ENCODE results near the gene MYBPHL.

The MYBPHL gene

DNA sequence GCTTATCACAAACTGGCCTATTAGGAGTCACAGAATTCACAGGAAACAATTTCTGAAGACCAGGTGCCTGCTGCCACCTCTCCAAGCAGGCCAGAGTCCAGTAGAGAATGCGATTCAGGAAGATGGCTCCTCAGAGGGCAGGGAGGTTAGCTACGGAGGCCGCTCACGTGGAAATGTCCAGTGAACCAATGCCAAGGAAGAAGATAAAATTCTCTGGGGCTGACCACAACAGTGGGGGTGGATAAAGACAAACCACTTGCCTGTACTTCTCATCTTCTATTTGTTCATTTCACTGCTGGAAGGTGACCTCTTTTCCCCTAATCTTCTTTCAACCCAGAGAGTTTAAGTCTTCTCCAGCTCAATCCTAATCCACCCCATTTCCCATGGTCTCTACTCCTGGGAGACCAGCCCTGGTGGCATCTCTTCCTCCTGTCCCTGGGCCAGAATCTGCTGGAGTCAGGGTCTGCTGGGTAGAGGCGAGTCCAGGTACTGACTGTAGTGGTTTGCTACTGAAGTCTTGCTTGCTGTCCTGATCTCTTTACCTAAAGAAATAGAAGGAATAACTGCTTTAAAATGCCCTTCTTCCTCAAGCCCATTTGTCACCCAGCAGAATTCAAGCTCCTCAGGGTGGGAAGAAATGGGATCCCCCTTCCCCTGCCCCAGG, 27.1 kb downstream of the MYBPHL start:
- no peak for DNase-seq

DNA sequence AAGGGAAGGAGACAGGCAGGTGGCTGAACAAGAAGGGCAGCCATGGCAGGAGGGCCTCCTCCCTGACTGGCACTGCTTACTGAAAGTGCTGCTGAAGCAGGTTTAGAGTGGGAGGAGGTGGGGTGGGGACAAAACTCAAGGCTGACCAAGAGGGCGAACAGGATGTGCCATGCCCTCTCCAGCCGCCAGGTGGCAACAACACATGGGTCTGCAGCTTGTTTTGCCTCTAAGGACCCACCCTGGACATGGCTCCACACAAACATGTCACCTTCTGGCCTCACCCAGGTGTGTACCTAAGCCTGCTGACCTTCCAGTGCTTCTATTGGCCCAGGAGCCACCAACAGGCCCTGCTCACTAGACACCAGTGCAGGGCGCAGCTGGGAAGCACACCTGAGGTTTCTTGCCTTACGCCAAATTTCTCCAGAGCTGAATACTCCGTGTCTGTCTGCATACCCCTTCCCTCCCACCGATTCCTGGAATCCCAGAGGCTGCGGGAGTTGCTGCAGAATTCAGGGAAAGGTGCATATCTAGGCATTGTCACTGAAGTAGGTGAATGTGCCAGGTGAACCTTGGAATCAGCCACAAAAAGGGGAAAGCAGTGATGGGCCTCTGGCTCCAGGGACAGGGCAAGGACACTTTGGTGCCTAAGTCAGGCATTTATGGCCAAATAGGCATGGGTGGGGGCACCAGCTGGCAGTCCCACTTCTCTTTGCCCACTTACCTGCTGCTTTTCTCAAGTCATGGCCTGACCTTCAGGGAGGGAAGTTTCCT, 29.2 kb downstream of the MYBPHL start:
- peak; percentile 63 for DNase-seq

DNA sequence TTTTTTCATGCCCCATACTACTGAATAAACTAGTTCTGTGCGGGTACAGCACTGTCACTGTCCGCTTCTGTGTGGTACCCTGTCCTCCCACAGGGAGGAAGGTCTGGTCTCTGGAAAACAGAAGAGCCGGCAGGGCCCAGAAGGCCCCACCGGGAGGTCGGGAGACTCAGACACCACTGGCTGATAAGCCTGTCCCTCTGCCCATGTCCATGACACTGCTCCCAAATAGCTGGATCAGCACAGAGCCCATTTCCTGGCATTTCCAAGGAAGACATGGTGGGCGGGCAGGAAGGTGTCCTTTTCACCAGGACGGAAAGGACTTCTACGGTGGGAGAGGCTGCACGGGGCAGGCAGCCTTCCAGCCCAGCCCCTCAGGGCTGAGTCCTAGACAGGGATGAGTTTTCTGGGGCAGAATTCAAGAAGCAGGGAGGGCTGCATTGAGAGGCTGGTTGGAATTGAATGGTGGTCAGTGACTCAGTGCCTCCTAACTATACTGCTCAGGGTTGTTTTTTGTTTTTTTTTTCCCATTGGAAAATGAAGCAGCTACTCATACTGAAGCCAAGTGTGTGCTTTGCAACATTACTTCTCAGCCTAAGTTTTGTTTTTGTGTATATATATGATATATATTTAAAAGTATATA, 31.0 kb downstream of the MYBPHL start:
- DNase-seq = no peak

DNA sequence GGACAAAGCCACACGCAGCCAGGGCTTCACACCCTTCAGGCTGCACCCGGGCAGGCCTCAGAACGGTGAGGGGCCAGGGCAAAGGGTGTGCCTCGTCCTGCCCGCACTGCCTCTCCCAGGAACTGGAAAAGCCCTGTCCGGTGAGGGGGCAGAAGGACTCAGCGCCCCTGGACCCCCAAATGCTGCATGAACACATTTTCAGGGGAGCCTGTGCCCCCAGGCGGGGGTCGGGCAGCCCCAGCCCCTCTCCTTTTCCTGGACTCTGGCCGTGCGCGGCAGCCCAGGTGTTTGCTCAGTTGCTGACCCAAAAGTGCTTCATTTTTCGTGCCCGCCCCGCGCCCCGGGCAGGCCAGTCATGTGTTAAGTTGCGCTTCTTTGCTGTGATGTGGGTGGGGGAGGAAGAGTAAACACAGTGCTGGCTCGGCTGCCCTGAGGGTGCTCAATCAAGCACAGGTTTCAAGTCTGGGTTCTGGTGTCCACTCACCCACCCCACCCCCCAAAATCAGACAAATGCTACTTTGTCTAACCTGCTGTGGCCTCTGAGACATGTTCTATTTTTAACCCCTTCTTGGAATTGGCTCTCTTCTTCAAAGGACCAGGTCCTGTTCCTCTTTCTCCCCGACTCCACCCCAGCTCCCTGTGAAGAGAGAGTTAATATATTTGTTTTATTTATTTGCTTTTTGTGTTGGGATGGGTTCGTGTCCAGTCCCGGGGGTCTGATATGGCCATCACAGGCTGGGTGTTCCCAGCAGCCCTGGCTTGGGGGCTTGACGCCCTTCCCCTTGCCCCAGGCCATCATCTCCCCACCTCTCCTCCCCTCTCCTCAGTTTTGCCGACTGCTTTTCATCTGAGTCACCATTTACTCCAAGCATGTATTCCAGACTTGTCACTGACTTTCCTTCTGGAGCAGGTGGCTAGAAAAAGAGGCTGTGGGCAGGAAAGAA, 32.0 kb downstream of the MYBPHL start:
- DNase-seq = no peak

DNA sequence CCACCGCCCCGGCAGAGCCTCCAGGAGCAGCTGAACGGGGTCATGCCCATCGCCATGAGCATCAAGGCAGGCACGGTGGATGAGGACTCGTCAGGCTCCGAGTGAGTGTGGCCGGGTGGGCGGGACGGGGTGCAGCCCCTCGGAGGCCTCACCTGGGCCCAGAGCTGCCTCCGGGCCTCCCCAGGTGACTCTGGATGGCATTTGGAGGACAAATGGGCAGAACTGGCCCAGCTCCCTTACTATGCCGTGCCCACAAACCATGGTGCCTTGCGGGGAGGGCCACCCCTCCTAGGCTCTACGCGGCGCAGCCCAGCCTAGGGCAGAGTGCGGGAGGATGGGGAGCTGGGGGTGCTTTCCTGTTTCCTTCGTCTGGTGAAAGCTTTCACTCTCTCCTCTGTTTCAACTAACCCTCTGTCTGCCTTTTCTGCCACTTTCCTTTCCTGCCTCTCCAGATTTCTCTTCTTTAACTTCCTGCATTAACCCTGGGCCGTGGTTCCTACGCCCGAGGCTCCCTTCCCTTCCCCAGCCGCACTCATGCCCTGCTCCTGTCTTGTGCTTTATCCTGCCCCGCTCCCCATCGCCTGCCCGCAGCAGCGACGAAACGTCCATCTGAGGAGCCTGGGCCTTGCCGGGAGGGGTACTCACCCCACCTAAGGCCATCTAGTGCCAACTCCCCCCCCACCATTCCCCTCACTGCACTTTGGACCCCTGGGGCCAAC, 33.1 kb downstream of the MYBPHL start:
- no peak for DNase-seq

DNA sequence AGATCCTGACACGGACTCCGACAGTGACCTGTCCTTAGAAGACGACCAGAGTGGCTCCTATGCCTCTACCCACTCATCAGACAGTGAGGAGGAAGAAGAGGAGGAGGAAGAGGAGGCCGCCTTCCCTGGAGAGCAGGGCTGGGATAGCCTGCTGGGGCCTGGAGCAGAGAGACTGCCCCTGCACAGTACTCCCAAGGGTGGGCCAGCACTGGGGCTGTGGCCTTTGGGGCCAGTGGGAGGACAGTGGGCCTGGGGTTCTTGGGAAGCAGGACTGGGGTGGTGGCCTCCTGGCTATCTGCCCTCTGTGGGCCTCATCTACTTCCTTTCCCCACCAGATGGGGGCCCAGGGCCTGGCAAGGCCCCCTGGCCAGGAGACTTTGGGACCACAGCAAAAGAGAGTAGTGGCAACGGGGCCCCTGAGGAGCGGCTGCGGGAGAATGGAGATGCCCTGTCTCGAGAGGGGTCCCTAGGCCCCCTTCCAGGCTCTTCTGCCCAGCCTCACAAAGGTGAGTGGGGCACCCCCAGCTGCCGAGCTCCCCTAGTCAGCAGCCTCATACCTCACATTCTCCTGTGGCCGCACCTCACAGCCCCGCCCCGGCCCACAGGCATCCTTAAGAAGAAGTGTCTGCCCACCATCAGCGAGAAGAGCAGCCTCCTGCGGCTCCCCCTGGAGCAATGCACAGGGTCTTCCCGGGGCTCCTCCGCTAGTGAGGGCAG, 33.8 kb downstream of the MYBPHL start:
- DNase-seq = no peak

DNA sequence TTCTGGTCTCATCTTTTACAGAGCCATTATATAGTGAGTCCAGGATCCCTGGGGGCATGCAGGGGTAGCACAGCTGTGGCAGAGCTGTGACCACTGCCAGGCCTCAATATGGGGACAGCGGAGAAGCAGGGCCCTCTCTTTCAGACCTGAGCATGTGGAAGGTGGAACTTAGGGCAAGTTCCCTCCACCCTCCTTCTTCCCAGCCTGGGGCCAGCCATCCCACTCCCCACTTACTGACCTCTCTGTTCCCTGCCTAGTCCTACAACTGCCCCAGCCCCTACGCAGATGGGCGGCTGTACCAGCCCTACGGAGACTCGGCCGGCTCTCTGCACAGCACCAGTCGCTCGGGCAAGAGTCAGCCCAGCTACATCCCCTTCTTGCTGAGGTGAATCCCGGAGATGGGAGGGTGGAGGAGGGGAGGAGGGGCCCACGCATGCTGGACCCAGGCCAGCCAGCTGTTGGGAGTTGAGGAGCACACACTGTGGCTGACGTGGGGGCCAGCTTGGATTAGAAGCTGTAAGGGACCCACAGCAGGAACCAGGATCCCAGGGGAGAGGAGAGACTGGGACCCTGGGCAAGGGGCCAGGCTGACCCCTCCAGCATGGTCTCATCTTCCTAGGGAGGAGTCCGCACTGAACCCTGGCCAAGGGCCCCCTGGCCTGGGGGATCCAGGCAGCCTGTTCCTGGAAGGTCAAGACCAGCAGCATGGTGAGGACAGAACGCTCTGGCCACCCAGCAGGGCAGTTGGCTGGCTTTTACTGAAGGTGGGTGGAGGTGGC, 34.6 kb downstream of the MYBPHL start:
- DNase-seq = no peak

DNA sequence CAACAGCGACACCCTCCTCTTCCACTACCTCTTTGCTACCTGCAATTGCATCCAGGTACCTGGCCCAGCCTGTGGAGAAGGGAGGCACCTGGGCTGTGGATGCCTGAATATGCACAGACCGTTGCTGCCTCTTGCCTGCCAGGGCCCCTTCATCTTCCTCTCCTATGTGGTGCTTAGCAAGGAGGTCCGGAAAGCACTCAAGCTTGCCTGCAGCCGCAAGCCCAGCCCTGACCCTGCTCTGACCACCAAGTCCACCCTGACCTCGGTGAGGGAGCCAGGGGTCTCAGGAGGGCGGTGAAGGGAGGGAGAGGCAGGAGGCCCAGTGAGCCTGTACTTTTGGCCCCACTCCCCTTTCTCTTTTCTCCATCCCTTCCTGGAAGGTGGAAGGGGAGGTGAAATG, 35.4 kb downstream of the MYBPHL start:
- no peak for DNase-seq

DNA sequence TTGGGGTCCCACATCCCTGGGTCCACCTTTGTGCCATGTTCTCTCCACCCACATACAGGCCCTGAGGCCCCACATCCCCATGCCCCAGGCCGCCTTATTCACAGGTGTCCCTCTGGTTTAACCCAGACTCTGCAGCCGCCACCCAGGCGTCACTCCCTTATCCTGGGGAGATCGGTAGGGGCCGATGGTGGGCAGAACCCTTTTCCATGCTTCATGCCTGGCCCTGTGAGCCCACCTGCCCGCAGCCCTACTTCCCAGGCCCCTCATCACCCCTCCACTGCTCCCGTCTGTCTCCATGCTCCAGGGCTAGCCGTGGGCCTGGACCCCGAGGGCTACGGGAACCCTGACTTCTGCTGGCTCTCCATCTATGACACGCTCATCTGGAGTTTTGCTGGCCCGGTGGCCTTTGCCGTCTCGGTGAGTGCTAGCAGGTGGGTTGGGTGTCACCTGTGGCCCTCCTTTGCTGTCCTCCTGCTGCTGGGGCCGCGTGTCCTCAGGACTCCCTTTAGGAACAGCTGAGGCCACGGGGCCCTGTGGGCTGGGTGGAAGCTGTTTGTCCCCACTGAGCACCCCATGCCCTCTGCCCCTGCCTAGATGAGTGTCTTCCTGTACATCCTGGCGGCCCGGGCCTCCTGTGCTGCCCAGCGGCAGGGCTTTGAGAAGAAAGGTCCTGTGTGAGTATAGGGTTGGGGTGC, 36.0 kb downstream of the MYBPHL start:
- no peak for DNase-seq

DNA sequence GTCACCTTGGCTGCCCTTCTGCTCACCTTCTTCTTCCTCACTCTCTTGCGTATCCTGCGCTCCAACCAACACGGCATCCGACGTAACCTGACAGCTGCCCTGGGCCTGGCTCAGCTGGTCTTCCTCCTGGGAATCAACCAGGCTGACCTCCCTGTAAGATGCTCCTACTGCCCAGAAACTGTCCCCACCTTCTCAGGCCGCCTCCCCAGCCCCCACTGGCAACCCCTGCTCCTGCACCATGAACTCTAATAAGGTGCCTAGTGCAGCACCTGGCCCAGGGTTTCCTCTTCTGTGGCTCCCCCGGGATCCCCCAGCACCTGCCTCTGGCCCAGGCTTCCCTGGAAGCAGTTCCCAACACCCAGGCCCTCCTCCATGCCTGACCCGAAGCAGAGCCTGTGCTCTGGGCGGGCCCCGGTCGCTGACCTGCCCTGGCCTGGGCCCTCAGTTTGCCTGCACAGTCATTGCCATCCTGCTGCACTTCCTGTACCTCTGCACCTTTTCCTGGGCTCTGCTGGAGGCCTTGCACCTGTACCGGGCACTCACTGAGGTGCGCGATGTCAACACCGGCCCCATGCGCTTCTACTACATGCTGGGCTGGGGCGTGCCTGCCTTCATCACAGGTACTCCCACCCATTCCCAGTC, 36.7 kb downstream of the MYBPHL start:
- DNase-seq = no peak

DNA sequence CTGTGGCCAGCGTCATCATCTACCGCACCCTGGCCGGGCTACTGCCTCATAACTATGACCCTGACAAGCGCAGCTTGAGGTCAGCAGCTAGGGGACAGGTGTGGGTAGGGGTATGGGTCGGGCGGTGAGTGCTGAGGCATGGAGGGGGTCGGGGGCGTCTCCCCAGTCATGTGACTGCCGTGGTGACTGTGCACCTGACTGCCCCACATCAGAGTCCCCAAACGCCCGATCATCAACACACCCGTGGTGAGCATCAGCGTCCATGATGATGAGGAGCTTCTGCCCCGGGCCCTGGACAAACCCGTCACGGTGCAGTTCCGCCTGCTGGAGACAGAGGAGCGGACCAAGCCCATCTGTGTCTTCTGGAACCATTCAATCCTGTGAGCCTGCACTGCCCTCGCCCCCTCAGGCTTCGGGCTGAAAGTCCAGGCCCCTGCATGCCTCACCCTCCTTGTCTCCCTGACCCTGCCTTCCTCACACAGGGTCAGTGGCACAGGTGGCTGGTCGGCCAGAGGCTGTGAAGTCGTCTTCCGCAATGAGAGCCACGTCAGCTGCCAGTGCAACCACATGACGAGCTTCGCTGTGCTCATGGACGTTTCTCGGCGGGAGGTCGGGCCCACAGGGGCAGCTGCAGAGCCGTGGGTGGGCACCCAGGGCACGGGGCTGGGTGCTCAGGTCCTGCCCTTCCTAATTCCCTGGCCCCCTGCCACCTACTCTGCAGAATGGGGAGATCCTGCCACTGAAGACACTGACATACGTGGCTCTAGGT, 37.4 kb downstream of the MYBPHL start:
- no peak for DNase-seq

DNA sequence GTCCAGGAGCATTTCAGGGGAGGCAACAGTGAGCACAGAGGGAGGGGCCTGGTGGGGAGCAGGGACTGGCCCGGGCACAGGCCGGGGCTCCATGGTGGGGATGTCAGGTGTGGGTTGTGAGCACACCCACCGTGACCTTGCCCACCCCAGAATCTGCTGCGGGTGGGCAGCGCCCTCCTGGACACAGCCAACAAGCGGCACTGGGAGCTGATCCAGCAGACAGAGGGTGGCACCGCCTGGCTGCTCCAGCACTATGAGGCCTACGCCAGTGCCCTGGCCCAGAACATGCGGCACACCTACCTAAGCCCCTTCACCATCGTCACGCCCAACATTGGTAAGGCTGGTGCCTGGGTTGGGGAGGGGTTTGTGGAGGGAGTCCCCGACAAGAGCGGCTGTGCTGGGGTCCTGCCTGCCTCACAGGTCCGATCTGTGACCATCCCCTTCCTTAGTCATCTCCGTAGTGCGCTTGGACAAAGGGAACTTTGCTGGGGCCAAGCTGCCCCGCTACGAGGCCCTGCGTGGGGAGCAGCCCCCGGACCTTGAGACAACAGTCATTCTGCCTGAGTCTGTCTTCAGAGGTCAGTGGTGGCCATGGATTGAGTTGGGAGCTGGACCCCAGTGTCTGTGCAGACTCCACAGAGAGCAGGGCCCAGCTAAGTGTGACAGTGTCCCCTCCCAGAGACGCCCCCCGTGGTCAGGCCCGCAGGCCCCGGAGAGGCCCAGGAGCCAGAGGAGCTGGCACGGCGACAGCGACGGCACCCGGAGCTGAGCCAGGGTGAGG, 38.2 kb downstream of the MYBPHL start:
- no peak for DNase-seq

DNA sequence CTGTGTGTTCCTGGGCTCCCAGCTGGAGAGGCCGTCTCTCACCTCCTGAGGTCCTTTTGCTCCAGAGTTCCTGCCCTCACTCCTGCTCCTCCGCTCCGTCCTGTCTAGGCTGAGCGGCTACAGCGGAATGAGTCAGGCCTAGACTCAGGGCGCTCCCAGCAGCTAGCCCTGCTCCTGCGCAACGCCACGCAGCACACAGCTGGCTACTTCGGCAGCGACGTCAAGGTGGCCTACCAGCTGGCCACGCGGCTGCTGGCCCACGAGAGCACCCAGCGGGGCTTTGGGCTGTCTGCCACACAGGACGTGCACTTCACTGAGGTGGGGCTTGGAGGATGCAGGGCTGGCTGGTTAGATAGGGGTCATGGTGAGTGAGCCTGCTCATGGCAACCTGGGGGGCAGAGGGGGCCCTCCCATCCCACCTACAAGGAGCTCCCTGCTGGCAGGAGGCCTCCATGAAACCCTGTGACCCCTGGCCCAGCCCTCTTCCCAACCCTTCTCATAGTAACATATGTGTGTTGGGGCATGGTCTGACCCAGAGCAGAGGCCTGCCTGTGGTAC, 39.0 kb downstream of the MYBPHL start:
- no peak for DNase-seq

DNA sequence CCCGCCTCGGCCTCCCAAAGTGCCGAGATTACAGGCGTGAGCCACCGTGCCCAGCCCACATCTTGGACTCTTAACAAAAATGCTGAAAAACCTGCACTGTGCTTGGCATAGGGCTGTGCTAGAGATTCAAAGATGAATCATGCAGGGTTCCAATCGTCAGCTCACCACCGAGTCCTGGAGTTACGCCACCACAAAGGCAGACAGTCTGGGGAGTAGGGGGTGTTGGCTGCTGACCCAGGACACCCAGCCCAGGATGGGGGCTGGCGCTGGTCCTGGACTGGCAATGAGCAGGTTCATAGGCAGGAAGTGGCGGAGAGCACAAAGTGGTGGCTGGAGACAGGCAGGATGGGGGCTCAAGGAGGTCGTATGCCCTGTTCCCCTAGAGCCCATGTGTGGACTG, 39.8 kb downstream of the MYBPHL start:
- DNase-seq = no peak

DNA sequence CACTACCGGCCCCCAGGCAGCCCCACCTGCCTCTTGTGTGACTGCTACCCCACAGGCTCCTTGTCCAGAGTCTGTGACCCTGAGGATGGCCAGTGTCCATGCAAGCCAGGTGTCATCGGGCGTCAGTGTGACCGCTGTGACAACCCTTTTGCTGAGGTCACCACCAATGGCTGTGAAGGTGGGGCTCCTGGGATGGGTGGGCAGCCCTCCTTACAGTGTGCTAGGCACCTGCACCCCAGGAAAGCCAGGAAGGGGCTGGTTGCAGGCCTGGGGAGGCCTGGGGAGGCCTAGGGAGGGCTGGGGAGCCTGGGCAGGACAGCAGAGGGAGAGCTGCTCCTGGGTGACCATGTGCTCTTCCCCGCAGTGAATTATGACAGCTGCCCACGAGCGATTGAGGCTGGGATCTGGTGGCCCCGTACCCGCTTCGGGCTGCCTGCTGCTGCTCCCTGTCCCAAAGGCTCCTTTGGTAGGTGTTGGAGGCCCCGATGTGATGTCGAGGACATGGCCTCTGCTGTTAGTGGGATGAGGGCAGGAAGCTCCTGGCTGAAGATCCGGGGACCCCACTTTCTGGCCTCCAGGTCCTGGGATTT, 41.0 kb downstream of the MYBPHL start:
- DNase-seq = no peak

DNA sequence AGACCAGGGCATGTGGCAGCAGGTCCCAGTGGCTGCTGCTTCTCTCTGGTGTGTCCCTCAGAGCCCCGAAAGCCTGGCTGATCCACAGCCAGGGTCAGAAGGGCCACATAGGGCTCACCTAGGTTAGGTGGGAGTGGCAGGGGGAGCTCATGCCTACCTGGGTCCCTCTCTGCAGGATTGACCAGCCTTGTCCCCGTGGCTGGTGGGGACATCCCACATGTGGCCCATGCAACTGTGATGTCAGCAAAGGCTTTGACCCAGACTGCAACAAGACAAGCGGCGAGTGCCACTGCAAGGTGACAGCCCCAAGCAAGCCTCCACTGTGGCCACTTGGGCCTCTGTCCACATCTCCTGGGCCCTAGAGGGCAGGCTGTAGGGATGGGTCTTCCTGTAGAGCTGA, 41.8 kb downstream of the MYBPHL start:
- no peak for DNase-seq

DNA sequence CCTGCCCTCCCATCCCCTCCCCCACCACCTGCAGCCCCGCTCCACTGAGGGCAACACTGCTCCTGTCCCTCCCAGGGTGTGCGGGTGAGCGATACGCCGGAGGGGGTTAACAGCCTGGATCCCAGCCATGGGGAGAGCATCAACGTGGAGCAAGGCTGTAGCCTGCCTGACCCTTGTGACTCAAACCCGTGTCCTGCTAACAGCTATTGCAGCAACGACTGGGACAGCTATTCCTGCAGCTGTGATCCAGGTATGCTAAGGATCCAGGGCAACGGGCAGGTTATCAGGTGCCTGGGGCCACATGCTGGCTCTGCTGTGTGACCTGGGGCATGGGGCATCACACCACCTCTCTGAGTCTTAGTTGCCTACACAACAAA, 42.4 kb downstream of the MYBPHL start:
- no peak for DNase-seq
